Stimulated activated CD8-positive, alpha-beta memory T cell treated with anti-CD3 and anti-CD28 coated beads, Interleukin-12 subunit alpha, Interleukin-12 subunit beta, amount 100 ng/mL, for 4 hours (primary cell): ENCODE results near the gene ATXN7L1.

Experiments
- DNase-seq: peaks from one replicate; pipeline ENCODE4 v3.0.0-alpha.2; 2020; ENCODE audit warnings: low read depth

Gene ATXN7L1

GRCh38 chr7:105827151-105827875 is 49.1 kb downstream of the ATXN7L1 start:
- no peak for DNase-seq

DNA sequence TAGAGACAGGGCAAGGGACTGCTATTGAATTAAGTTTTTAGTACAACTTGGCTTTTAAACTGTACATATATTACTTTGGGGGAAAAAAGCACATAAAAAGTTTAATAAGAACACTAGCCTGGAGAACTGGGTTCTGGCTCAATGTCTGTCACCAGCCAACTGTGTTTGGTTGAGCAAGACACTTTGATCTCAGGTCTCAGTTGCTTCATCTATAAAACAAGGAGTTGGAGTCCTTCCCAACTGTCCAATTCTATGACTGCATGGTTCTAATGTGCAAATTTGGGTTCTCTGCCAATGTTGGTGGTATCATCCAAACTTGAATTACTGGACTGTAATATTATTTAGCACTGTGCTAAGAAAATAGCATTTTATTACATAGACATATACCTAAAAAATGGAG is 50.3 kb downstream of the ATXN7L1 start:
- DNase-seq, result no peak

DNA sequence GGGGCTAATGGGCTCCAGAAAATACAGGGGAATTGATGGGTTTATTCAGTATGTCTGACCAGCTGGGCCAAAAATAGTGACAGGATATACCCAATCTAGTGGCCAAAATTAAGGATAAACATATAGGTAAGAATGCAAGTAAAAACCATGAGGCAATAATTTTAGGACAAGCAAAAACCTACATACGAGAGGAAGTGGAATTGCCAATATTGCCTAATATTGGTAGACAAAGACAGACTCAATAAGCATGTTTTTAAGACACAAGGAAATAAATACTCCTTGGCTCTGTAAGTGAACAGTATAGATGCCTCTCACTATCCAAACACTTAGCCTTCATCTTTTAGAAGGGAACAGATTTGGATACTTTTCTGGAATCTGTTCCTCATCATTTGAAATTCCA is 51.0 kb downstream of the ATXN7L1 start:
- DNase-seq, result no peak

DNA sequence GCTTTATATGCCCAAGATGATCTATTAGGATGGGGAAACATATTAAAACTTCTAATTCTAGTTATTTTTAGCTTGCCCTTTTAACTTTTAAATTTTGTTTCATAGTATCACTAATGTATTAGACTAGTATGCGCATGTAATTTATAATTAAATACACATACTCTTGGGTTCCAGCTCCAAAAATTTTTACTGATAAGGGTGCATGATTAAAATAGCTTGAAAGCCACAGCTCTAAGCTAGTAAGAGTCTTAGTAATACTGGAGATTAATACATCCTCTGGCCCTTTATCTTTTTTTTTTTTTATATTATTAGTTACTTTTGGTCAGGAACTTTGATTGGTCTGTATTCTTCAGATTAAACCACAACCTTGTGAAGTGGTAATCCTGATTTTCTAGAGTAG is 53.6 kb downstream of the ATXN7L1 start:
- no peak for DNase-seq

DNA sequence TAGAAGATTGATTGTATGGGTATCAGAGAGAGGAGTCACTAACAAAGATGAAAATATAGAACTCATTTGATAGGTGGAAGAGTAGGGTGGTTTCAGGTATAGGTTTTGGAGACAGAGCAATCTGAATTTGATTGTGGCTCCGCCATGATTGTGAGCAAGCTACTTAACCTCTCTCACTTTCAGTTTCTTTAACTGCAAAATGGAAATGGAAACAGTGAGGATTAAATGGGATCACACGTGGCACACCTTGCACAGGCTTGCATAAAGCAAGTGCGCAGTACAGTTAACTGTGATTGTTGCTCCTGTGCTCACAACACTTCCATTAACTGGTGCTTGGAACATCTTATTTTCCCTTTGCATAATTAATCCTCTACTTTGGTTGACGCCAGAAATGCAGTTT is 54.9 kb downstream of the ATXN7L1 start:
- DNase-seq, result no peak

DNA sequence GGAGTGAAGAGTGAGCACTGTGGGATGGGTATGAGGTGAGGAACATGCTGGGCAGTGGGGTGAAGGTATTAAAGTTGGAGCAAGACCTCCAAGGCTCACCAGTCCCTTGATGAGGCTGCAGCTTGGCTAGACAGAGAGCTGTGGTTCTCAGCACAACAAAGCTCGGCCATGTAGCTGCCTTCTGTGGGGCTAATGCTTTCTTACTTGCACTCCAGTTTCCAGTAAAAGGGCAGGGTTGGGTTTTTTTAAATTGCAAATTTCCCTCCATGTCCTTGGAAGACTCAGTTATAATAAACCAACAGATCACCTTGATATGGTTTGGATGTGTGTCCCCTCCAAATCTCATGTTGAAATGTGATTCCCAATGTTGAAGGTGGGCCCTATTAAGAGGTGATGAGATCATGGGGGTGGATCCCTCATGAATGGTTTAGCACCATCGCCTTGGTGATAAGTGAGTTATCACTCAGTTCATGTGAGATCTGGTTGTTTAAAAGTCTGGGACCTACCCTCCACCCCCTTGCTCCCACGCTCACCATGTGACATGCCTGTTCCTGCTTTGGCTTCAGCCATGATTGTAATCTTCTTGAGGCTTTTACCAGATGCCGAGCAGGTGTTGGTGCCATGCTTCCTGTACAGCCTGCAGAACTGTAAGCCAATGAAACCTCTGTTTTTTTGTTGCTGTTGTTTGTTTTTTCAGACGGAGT is 55.9 kb downstream of the ATXN7L1 start:
- DNase-seq, result no peak

DNA sequence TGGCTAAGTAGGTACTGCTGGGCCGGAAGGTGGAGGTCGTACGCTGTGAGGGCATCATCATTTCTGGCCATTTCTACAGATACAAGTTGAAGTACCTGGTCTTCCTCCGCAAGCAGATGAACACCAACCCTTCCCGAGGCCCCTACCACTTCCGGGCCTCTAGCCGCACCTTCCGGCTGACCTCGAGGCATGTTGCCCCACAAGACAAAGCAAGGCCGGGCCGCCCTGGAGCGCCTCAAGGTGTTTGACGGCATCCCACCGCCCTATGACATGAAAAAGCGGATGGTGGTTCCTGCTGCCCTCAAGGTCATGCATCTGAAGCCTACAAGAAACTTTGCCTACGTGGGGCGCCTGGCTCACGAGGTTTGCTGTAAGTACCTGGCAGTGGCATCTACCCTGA is 56.8 kb downstream of the ATXN7L1 start:
- DNase-seq, result no peak

- no peak for DNase-seq
Observed at GRCh38 chr7:105816954-105817615, 59.3 kb downstream of the ATXN7L1 start.

DNA sequence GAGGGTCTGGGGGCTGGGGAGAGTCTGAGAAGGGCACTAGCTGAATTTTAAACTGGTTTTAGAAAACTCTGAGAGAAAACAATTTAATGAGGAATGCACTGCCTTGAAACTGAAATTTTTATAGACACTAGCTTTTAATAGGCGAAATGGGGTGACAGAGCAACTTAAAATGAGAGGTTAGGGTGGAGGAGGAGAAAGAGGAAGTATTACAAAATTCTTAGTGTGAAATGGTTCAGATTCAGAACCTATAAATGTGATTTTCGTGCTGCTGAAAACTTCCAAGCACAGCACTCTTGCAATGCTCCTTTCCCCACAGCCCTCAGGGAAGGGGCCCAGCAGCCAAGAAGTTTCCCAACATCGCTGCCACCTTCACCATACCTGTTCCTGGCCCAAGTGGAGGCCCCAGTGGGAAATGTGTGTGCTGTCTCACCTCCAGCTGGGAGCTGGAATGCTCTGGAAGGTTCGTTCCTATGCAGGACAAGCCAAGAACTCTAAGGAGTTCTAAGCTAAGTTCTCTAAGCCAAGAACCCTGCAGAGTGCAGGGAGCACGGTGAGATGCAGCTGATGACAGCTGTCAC is 60.0 kb downstream of the ATXN7L1 start:
- no peak for DNase-seq

- no peak for DNase-seq
Observed at GRCh38 chr7:105815576-105815975, 60.8 kb downstream of the ATXN7L1 start.

- no peak for DNase-seq
Observed at GRCh38 chr7:105814481-105814880, 61.9 kb downstream of the ATXN7L1 start.

- no peak for DNase-seq
Observed at GRCh38 chr7:105811189-105811847, 65.1 kb downstream of the ATXN7L1 start.

GRCh38 chr7:105810556-105810955 is 65.8 kb downstream of the ATXN7L1 start:
- DNase-seq, result no peak

DNA sequence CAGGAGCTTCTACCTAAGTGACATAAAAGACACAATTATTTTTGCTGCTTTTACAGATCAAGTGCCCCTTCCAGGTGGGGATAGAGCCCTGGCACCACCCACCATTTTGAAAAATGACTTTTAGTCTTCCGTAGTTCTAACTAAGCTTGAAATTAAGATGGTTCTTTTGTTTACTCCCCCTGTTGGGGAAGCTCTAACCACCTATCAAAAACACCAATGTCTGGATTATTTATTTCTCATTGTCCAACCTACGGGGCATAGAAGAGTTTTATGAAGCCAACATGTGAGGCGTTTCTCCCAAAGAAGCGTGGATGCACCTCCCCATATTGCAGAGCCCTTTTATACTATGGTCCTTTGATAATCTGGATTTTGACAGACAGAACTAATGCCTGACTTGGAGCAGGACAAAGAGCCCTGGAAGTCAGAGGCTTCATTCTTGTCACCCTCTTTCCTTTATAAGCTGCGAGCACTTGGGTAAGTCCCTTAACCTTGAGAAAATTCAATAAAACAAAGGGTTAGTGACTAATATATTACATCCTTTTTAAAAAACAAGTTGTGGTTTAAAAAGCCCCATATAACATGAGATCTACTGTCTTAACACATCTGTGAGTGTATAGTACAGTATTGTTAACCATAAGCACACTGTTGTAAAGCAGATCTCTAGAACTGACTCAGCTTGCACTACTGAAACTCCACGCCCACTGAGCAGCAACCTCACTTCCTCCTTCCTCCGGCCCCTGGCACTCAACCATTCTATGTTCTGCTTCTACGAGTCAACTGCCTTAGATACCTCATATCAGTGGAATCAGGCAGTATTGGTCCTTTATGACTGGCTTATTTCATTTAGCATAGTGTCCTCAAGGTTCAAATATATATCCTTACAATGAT is 67.5 kb downstream of the ATXN7L1 start:
- peak; percentile 60 for DNase-seq

GRCh38 chr7:105808209-105808608 is 68.2 kb downstream of the ATXN7L1 start:
- DNase-seq, result no peak

DNA sequence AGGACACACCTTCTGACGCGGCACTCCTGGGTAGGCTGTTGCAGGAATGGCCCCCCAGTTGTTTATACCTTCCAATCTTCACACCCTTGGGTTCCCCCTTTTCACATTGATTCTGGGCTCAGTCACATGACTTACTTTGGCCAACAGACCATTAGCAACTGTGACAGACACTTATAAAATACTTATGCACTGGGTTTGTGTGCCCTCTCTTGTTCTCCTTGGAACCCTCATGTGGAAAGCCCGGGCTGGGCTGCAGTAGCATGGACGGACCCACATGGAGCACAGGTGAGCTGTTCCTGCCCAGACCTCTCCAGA is 69.0 kb downstream of the ATXN7L1 start:
- DNase-seq, result no peak

- peak; percentile 43 for DNase-seq
Observed at GRCh38 chr7:105806592-105807447, 69.6 kb downstream of the ATXN7L1 start.

DNA sequence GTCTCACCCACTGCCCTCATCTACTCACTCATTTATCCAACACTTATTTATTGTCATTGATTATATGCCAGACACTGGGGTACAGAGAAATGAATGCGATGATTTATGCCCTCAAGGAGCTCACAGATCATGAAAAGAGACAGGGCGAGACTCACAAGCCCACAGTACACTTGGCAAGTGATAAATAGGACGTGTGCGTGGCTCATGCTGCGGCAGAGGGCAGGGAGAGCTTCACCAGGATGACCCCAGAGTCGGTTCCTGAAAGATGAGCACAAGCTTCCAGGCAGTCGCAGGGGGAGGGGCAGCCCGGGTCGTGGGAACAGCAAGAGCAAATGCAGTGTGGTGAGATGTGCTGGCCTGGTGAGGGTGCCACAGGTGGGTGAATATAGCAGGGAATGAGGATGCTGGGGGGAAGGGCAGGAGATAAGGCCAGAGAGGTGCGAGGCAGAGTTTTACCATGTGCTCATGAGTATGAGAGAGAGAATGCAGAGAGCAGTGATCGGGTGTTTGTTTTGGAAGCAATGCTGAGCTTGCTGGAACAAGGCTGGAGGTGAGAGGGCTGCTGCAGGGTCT is 70.9 kb downstream of the ATXN7L1 start:
- no peak for DNase-seq

GRCh38 chr7:105803429-105803736 is 73.0 kb downstream of the ATXN7L1 start:
- DNase-seq, result no peak
